Ovary (tissue), 9 donors: ENCODE data around the gene GPR68. TPM values are rescaled to one million over a fixed set of nuclear protein-coding genes. Genes with fewer than 3 reads are reported as not detected.

Source experiments
- DNase-seq, 5 donors: peaks; one replicate each; pipeline ENCODE4 v3.0.0-alpha.2; 2019 to 2020
- H3K27ac ChIP-seq, 2 donors: fragments of 200-600 bp; one replicate each; pipeline versions ENCODE4 v1.5.1 to v1.8.0; 2019 to 2022
- H3K27me3 ChIP-seq: fragments of 200-600 bp; one replicate; pipeline ENCODE4 v1.8.0; 2022
- H3K36me3 ChIP-seq: fragments of 200-600 bp; sonication (generic); one replicate; pipeline ENCODE4 v1.5.1; 2019
- H3K4me1 ChIP-seq: one replicate; pipeline ENCODE4 v1.8.1; 2013; ENCODE audit warnings: mild to moderate bottlenecking, moderate library complexity; ENCODE audit not compliant: insufficient read depth
- H3K4me3 ChIP-seq: fragments of 200-600 bp; sonication (generic); one replicate; pipeline ENCODE4 v1.5.1; 2017
- H3K9me3 ChIP-seq, 2 donors: fragments of 200-600 bp in 1 of 2; sonication (generic) in 1 of 2; one replicate each; pipeline versions ENCODE4 v1.5.1 to v1.8.1; 2013 to 2019; ENCODE audit warnings: mild to moderate bottlenecking in 1 of 2, moderate library complexity in 1 of 2
- EP300 ChIP-seq: sonication (generic); formaldehyde crosslinking; IDR thresholded peaks from one replicate; pipeline ENCODE4 v1.6.1; 2017; ENCODE audit warnings: antibody characterized with exemption
- POLR2A ChIP-seq: fragments of 450-650 bp; IDR thresholded peaks from one replicate; pipeline ENCODE4 v1.6.1; 2017; ENCODE audit warnings: antibody characterized with exemption, mild to moderate bottlenecking, moderate library complexity
- WGBS, 3 donors: extraction: QIAGEN DNeasy Blood & Tissue Kit in 1 of 3; methylation state at CpG; one replicate each; pipeline versions ENCODE4 v1.1.5 to v1.1.7; 2013 to 2017; 5-methylcytosine and 5-hydroxymethylcytosine counted together
- intact Hi-C, 4 donors: fragments of 100-400 bp; cut with DNase I; formaldehyde crosslinking; loops; one replicate each; pipeline versions ENCODE4 v1.11.0 to v1.15.1; 2022 to 2023
- polyA plus RNA-seq, 2 donors: library from polyadenylated mRNA; stranded (reverse); fragments of 200-250 nt in 1 of 2; fragments of 350-450 nt in 1 of 2; fragmentation: Illumina TruSeq in 1 of 2; extraction: RNeasy Lipid Tissue Mini Kit (QIAGEN cat#74804) in 1 of 2; gene quantifications; one replicate each; pipeline ENCODE4 v1.2.3, GENCODE V29; 2013 to 2014
- total RNA-seq, 7 donors: library from RNA; depleted of rRNA in 2 of 7; stranded (reverse); fragments of >200 nt in 2 of 7; fragmentation: NEBNext Ultra II Directional in 3 of 7; extraction: Animal tissue kit (Norgen Biotek cat#: 25700) in 3 of 7; gene quantifications; one replicate each; pipeline versions ENCODE4 v1.1.0 to v1.2.4, GENCODE V29; 2016 to 2023
- TF ChIP-seq, protein P1 (sequence below), 3 donors: fragments of 450-650 bp in 2 of 3; fragments of 200-600 bp in 1 of 3; IDR thresholded peaks; one replicate each; pipeline versions ENCODE4 v1.5.1 to v1.8.0; 2016 to 2022; ENCODE audit warnings: antibody characterized with exemption in 3 of 3, mild to moderate bottlenecking in 1 of 3
- donor health status: DM: no; HTN: no; CAD: no; lungs with moderate emphysema.
- donor health status: DM: no; HTN: no; CAD: no.
- donor health status: Bipolar disorder and iron deficiency.
- donor health status: DM: yes; HTN: yes; CAD: no.
- donor health status: DM: no; HTN: no; CAD: no.
- donor health status: DM: yes; HTN: yes; CAD: no.

GPR68 gene
- total and polyA plus RNA-seq, 9 donors: 0.17 to 0.57 (median 0.36) TPM; not detected in 1

- TF ChIP-seq, protein P1, sequence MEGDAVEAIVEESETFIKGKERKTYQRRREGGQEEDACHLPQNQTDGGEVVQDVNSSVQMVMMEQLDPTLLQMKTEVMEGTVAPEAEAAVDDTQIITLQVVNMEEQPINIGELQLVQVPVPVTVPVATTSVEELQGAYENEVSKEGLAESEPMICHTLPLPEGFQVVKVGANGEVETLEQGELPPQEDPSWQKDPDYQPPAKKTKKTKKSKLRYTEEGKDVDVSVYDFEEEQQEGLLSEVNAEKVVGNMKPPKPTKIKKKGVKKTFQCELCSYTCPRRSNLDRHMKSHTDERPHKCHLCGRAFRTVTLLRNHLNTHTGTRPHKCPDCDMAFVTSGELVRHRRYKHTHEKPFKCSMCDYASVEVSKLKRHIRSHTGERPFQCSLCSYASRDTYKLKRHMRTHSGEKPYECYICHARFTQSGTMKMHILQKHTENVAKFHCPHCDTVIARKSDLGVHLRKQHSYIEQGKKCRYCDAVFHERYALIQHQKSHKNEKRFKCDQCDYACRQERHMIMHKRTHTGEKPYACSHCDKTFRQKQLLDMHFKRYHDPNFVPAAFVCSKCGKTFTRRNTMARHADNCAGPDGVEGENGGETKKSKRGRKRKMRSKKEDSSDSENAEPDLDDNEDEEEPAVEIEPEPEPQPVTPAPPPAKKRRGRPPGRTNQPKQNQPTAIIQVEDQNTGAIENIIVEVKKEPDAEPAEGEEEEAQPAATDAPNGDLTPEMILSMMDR (IDR thresholded peaks at IDR 0.05): no peak
- TF ChIP-seq EP300 (no peak), POLR2A (no peak)
- peak overlapping the region; percentile 30 for H3K4me3 ChIP-seq
- no peak overlapping the region for H3K27ac ChIP-seq
- H3K36me3 ChIP-seq: no peaks in the 10 kb centered on the region
- intact Hi-C loops: loop anchor here in 1 of 4 donors (2.0 kb wide), 1 partner anchor 20 kb away; no protein-coding TSS in a partner anchor
- WGBS, 3 donors: 12 to 22% (median 20%) methylated on average over 41 to 69 of the region's 69 CpGs
- H3K9me3 ChIP-seq: no peaks in the 10 kb centered on the region
- H3K4me1 ChIP-seq: peaks cover 2% of the 10 kb centered on the region
- DNase-seq: peak in 1 of 5 donors; percentile 55
- no peaks in the 10 kb centered on the region for H3K27me3 ChIP-seq
Observed at GRCh38 chr14:91264151-91265150, 19.9 kb upstream of the GPR68 start.

GRCh38 chr14:91263329-91263728 lies 18.8 kb upstream of the GPR68 start:
- intact Hi-C loops: no loop called here
- no peaks in the 10 kb centered on the region for H3K9me3 ChIP-seq
- H3K27ac ChIP-seq: no peak overlapping the region
- no peaks in the 10 kb centered on the region for H3K36me3 ChIP-seq
- DNase-seq: no peak
- H3K27me3 ChIP-seq: no peaks in the 10 kb centered on the region
- TF ChIP-seq EP300: no peak
- TF ChIP-seq POLR2A: no peak
- TF ChIP-seq, protein P1 (IDR thresholded peaks at IDR 0.05): no peak
- no peak overlapping the region for H3K4me3 ChIP-seq
- WGBS, 3 donors: 93 to 94% (median 94%) methylated on average over 2 of the region's 2 CpGs
- H3K4me1 ChIP-seq: no peaks in the 10 kb centered on the region

- H3K36me3 ChIP-seq: no peaks in the 10 kb centered on the region
- no peaks in the 10 kb centered on the region for H3K27me3 ChIP-seq
- H3K4me3 ChIP-seq: no peak overlapping the region
- WGBS, 3 donors: 85 to 94% (median 90%) methylated on average over 11 of the region's 11 CpGs
- H3K4me1 ChIP-seq: no peaks in the 10 kb centered on the region
- intact Hi-C loops: no loop called here
- no peak for DNase-seq
- TF ChIP-seq, protein P1 (IDR thresholded peaks at IDR 0.05): no peak
- no peaks in the 10 kb centered on the region for H3K9me3 ChIP-seq
- no peak overlapping the region for H3K27ac ChIP-seq
Observed at GRCh38 chr14:91261986-91262549, 17.6 kb upstream of the GPR68 start.

GRCh38 chr14:91261115-91261514 lies 16.6 kb upstream of the GPR68 start:
- 96 to 97% (median 97%) methylated on average over 5 of the region's 5 CpGs for whole genome bisulfite sequencing, 3 donors
- Histone ChIP-seq H3K36me3 (no peaks in the 10 kb centered on the region), H3K4me3 (no peak overlapping the region), H3K9me3 (no peaks in the 10 kb centered on the region), H3K27me3 (no peaks in the 10 kb centered on the region), H3K4me1 (no peaks in the 10 kb centered on the region), H3K27ac (no peak overlapping the region)
- TF ChIP-seq POLR2A (no peak), EP300 (no peak)
- TF ChIP-seq, protein P1 (IDR thresholded peaks at IDR 0.05): no peak
- intact Hi-C loops: no loop called here
- no peak for DNase-seq
